H1 (cell line): Measurements from ENCODE around the gene TXNDC5. TPM values are rescaled to one million over a fixed set of nuclear protein-coding genes. Genes with fewer than 3 reads are reported as not detected.

Experiments used
- EZH2 ChIP-seq: fragments of 200-600 bp; sonication (generic); IDR thresholded peaks from 2 replicates; pipeline ENCODE4 v1.7.1; 2012; ENCODE audit warnings: low read depth, mild to moderate bottlenecking, moderate library complexity, low read length, inconsistent platforms; ENCODE audit not compliant: severe bottlenecking
- TAF1 ChIP-seq: IDR thresholded peaks from 2 replicates; pipeline ENCODE4 v1.6.1; 2011; ENCODE audit warnings: mild to moderate bottlenecking, low read depth, low read length
- polyA plus RNA-seq, 7 experiments: library from polyadenylated mRNA; depleted of rRNA in 3 of 7; stranded (reverse) in 5 of 7; unstranded in 2 of 7; fragments of >200 nt in 5 of 7; fragments of 200-250 nt in 2 of 7; gene quantifications; 1 replicate in 5 of 7; 2 replicates in 1 of 7; 4 replicates in 1 of 7; pipeline versions ENCODE4 v1.2.1 to v1.2.3, GENCODE V29; 2011 to 2013; ENCODE audit warnings: missing spikeins in 2 of 7, mixed read lengths in 2 of 7
- total RNA-seq: library from RNA; stranded (reverse); fragmentation: NEBNext Ultra II Directional; extraction: Animal tissue kit (Norgen Biotek cat#: 25700); gene quantifications from 2 replicates; pipeline ENCODE4 v1.2.1, GENCODE V29; 2021

Gene TXNDC5
- total and polyA plus RNA-seq, 2 of the 8 experiments (the other 6 are each of a cell fraction or from before 2014, with no cell fraction given): 114 to 172 TPM

- TF ChIP-seq EZH2 (no peak), TAF1 (no peak)
Measured at GRCh38 chr6:7933794-7934193, 23.2 kb upstream of the TXNDC5 start (continued).
